ENCODE data around the gene B2M. TPM values are rescaled to one million over a fixed set of nuclear protein-coding genes. Genes with fewer than 3 reads are reported as not detected.

Gene B2M
- total and polyA plus RNA-seq, 2 experiments from 2014 or later = 167 to 180 TPM

GRCh38 chr15:44667039-44667360 lies 44.3 kb upstream of the B2M start (continued):
- TF ChIP-seq REST (IDR thresholded peaks at IDR 0.05; ENCODE audit: unreplicated experiment) (no peak), NANOG (IDR thresholded peaks at IDR 0.05; ENCODE audit: borderline replicate concordance) (no peak), STAT1 (IDR thresholded peaks at IDR 0.05; ENCODE audit: unreplicated experiment) (no peak)

GRCh38 chr15:44668921-44669320 lies 42.4 kb upstream of the B2M start:
- no peak overlapping the region for H3K27ac Mint-ChIP-seq
- TF ChIP-seq ZNF462 (CRISPR knock-in tag; IDR thresholded peaks at IDR 0.05) (no peak), JUNB (IDR thresholded peaks at IDR 0.05; ENCODE audit: unreplicated experiment) (no peak), STAT1 (IDR thresholded peaks at IDR 0.05; ENCODE audit: unreplicated experiment) (no peak), ZNF331 (CRISPR knock-in tag; IDR thresholded peaks at IDR 0.05; ENCODE audit: low read depth) (no peak), EZH2 (IDR thresholded peaks at IDR 0.05; ENCODE audit: low read depth, unreplicated experiment) (no peak), CREB1 (CRISPR knock-in tag; IDR thresholded peaks at IDR 0.05; ENCODE audit: low read depth) (no peak), ETS1 (IDR thresholded peaks at IDR 0.05) (no peak), EZH2phosphoT487 (IDR thresholded peaks at IDR 0.05; ENCODE audit: unreplicated experiment) (no peak), POLR2AphosphoS5 (IDR thresholded peaks at IDR 0.05; ENCODE audit: low read depth) (no peak), NANOG (IDR thresholded peaks at IDR 0.05; ENCODE audit: borderline replicate concordance) (no peak), ZNF114 (CRISPR knock-in tag; IDR thresholded peaks at IDR 0.05) (no peak), REST (IDR thresholded peaks at IDR 0.05; ENCODE audit: unreplicated experiment) (no peak)

More at GRCh38 chr15:44668921-44669320, 42.4 kb upstream of the B2M start:
- no peaks in the 10 kb centered on the region for H3K9me3 Mint-ChIP-seq
- Histone ChIP-seq H3F3A (replicated peaks; ENCODE audit: low read depth) (no peaks in the 10 kb centered on the region), H3K27me3 (ENCODE audit: insufficient read depth) (no peaks in the 10 kb centered on the region), H3K4me2 (no peak overlapping the region), H4K20me1 (replicated peaks; ENCODE audit: insufficient read depth) (no peaks in the 10 kb centered on the region), H3K36me3 (ENCODE audit: insufficient read depth) (no peaks in the 10 kb centered on the region), H3K27ac (ENCODE audit: low read depth) (no peak overlapping the region), H3K4me3 (no peak overlapping the region), H3K4me1 (ENCODE audit: insufficient read depth) (no peaks in the 10 kb centered on the region), H2AFZ (no peak overlapping the region), H3K9me2 (ENCODE audit: insufficient read depth) (no peaks in the 10 kb centered on the region), H3K79me2 (replicated peaks; ENCODE audit: insufficient read depth) (no peaks in the 10 kb centered on the region)
- peaks cover 12% of the 10 kb centered on the region for H3K4me1 Mint-ChIP-seq
- no peaks in the 10 kb centered on the region; the same call in 2 of the 3 replicates for H3K36me3 Mint-ChIP-seq (ENCODE audit: low read depth)
- ATAC-seq (no peak), DNase-seq (ENCODE audit: low spot score) (no peak)
- no peak overlapping the region for H3K4me3 Mint-ChIP-seq
- H3K27me3 Mint-ChIP-seq (ENCODE audit: insufficient read depth, low read depth, poor library complexity) = peaks cover 3% of the 10 kb centered on the region
